Neural cell (in vitro differentiated cells): Measurements from ENCODE around the gene MAP3K20. TPM values are rescaled to one million over a fixed set of nuclear protein-coding genes. Genes with fewer than 3 reads are reported as not detected.

Experiments used
- H2AFZ ChIP-seq: fragments of 200-600, 300-800 bp; sonication (generic), shearing (Covaris generic); 2 replicates; pipeline ENCODE4 v1.6.0; 2014; ENCODE audit warnings: low read depth, mild to moderate bottlenecking, antibody characterized with exemption, low read length, moderate library complexity
- H3F3A ChIP-seq: fragments of 200-600 bp; shearing (Covaris generic); 2 replicates; pipeline ENCODE4 v1.6.1; 2016; ENCODE audit warnings: mild to moderate bottlenecking, moderate library complexity, mixed read lengths, antibody characterized with exemption, low read length; ENCODE audit not compliant: insufficient read depth, poor library complexity, severe bottlenecking
- H3K27ac ChIP-seq: fragments of 200-600, 300-800 bp; sonication (generic), shearing (Covaris generic); 2 replicates; pipeline ENCODE4 v1.5.1; 2014; ENCODE audit warnings: mild to moderate bottlenecking, low read length, moderate library complexity
- H3K27me3 ChIP-seq: fragments of 300-800, 200-600 bp; sonication (generic), shearing (Covaris generic); 2 replicates; pipeline ENCODE4 v1.6.0; 2014; ENCODE audit warnings: mild to moderate bottlenecking, low read depth, low read length, moderate library complexity; ENCODE audit not compliant: insufficient read depth
- H3K36me3 ChIP-seq: fragments of 300-800, 200-600 bp; sonication (generic), shearing (Covaris generic); 2 replicates; pipeline ENCODE4 v1.5.1; 2014; ENCODE audit warnings: mild to moderate bottlenecking, antibody characterized with exemption, low read length, moderate library complexity; ENCODE audit not compliant: insufficient read depth
- H3K4me2 ChIP-seq: fragments of 300-800, 200-600 bp; sonication (generic), shearing (Covaris generic); 2 replicates; pipeline ENCODE4 v1.6.0; 2014; ENCODE audit warnings: mild to moderate bottlenecking, low read length
- H3K4me3 ChIP-seq: fragments of 300-800, 200-600 bp; sonication (generic), shearing (Covaris generic); 2 replicates; pipeline ENCODE4 v1.5.1; 2014; ENCODE audit warnings: mild to moderate bottlenecking, low read length, moderate library complexity
- H3K79me2 ChIP-seq: fragments of 200-600 bp; shearing (Covaris generic); replicated peaks from 2 replicates; pipeline ENCODE4 v1.6.0; 2014; ENCODE audit warnings: mild to moderate bottlenecking, low read length, moderate library complexity; ENCODE audit not compliant: insufficient read depth
- H3K9ac ChIP-seq: fragments of 300-800, 200-600 bp; sonication (generic), shearing (Covaris generic); 2 replicates; pipeline ENCODE4 v1.6.1; 2016; ENCODE audit warnings: mild to moderate bottlenecking, low read length, mixed read lengths
- H3K9me2 ChIP-seq: fragments of 200-600 bp; shearing (Covaris generic); 2 replicates; pipeline ENCODE4 v1.6.1; 2016; ENCODE audit warnings: mild to moderate bottlenecking, low read length, mixed read lengths; ENCODE audit not compliant: insufficient read depth
- H3K9me3 ChIP-seq: fragments of 200-600, 300-800 bp; sonication (generic), shearing (Covaris generic); 2 replicates; pipeline ENCODE4 v1.6.1; 2016; ENCODE audit warnings: mild to moderate bottlenecking, mixed run types, low read length, moderate library complexity, mixed read lengths
- H4K20me1 ChIP-seq: fragments of 200-600 bp; shearing (Covaris generic); 2 replicates; pipeline ENCODE4 v1.6.1; 2016; ENCODE audit warnings: mild to moderate bottlenecking, mixed run types; ENCODE audit not compliant: insufficient read depth
- CTCF ChIP-seq: fragments of 450-650 bp; IDR thresholded peaks from 2 replicates; pipeline ENCODE4 v1.5.1; 2014; ENCODE audit warnings: antibody characterized with exemption, mild to moderate bottlenecking, moderate library complexity; ENCODE audit not compliant: poor library complexity, severe bottlenecking
- EP300 ChIP-seq: fragments of 450-650 bp; conservative IDR thresholded peaks from 2 replicates; pipeline ENCODE4 v1.6.1; 2014; ENCODE audit warnings: antibody characterized with exemption, mild to moderate bottlenecking, moderate library complexity; ENCODE audit not compliant: poor library complexity, severe bottlenecking
- EZH2 ChIP-seq: fragments of 200-600, 300-800 bp; shearing (Covaris generic), sonication (generic); IDR thresholded peaks from 2 replicates; pipeline ENCODE4 v1.6.1; 2014; ENCODE audit warnings: antibody characterized with exemption, low read length, borderline replicate concordance, mild to moderate bottlenecking; ENCODE audit not compliant: insufficient read depth, poor library complexity, severe bottlenecking
- MXI1 ChIP-seq: fragments of 450-650 bp; conservative IDR thresholded peaks from 2 replicates; pipeline ENCODE4 v1.6.1; 2014; ENCODE audit warnings: antibody characterized with exemption, mild to moderate bottlenecking; ENCODE audit not compliant: poor library complexity, severe bottlenecking
- POLR2AphosphoS5 ChIP-seq: IDR thresholded peaks from 2 replicates; pipeline ENCODE4 v1.6.1; 2012
- RAD21 ChIP-seq: fragments of 450-650 bp; conservative IDR thresholded peaks from 2 replicates; pipeline ENCODE4 v1.6.1; 2014; ENCODE audit warnings: antibody characterized with exemption, mild to moderate bottlenecking, moderate library complexity
- REST ChIP-seq: IDR thresholded peaks from 2 replicates; pipeline ENCODE4 v1.6.1; 2012; ENCODE audit warnings: borderline replicate concordance
- SMC3 ChIP-seq: fragments of 450-650 bp; conservative IDR thresholded peaks from 2 replicates; pipeline ENCODE4 v1.6.1; 2014; ENCODE audit warnings: antibody characterized with exemption, mild to moderate bottlenecking, moderate library complexity; ENCODE audit not compliant: poor library complexity
- TAF1 ChIP-seq: IDR thresholded peaks from 2 replicates; pipeline ENCODE4 v1.6.1; 2012; ENCODE audit warnings: low read depth
- polyA plus RNA-seq: library from polyadenylated mRNA; depleted of rRNA; stranded (reverse); fragments of >200 nt; gene quantifications from 2 replicates; pipeline ENCODE4 v1.2.3, GENCODE V29; 2014

The MAP3K20 gene
- polyA plus RNA-seq, 1 donor from 2014 or later: 0.48 TPM

GRCh38 chr2:173221132-173221695, 145.6 kb downstream of the MAP3K20 start:
- H3K9ac ChIP-seq: no peak overlapping the region
- no peaks in the 10 kb centered on the region for H3K9me2 ChIP-seq
- H4K20me1 ChIP-seq: no peaks in the 10 kb centered on the region
- no peak for TF ChIP-seq SMC3
- no peak for TF ChIP-seq POLR2AphosphoS5
- no peak for TF ChIP-seq EP300
- TF ChIP-seq EZH2: no peak
- TF ChIP-seq MXI1: no peak
- no peak for TF ChIP-seq CTCF
- TF ChIP-seq RAD21: no peak
- TF ChIP-seq TAF1: no peak
- TF ChIP-seq REST: no peak
- H3K36me3 ChIP-seq: no peaks in the 10 kb centered on the region
- H2AFZ ChIP-seq: no peak overlapping the region
- H3K27me3 ChIP-seq: no peaks in the 10 kb centered on the region
- H3K4me2 ChIP-seq: no peak overlapping the region
- H3F3A ChIP-seq: no peaks in the 10 kb centered on the region
- H3K79me2 ChIP-seq: no peaks in the 10 kb centered on the region
- no peaks in the 10 kb centered on the region for H3K9me3 ChIP-seq
- H3K27ac ChIP-seq: no peak overlapping the region
- no peak overlapping the region for H3K4me3 ChIP-seq

GRCh38 chr2:173221937-173222594, 146.4 kb downstream of the MAP3K20 start:
- H3K4me3 ChIP-seq: no peak overlapping the region
- no peaks in the 10 kb centered on the region for H3K9me2 ChIP-seq
- H3K36me3 ChIP-seq: no peaks in the 10 kb centered on the region
- no peaks in the 10 kb centered on the region for H4K20me1 ChIP-seq
- no peaks in the 10 kb centered on the region for H3K79me2 ChIP-seq
- H3K4me2 ChIP-seq: no peak overlapping the region
- H2AFZ ChIP-seq: no peak overlapping the region
- no peak overlapping the region for H3K27ac ChIP-seq
- no peaks in the 10 kb centered on the region for H3K9me3 ChIP-seq
- H3K9ac ChIP-seq: no peak overlapping the region
- no peaks in the 10 kb centered on the region for H3F3A ChIP-seq
- TF ChIP-seq SMC3 (no peak), CTCF (no peak), RAD21 (no peak), MXI1 (no peak), TAF1 (no peak), EZH2 (no peak), POLR2AphosphoS5 (no peak), REST (no peak), EP300 (no peak)
- H3K27me3 ChIP-seq: no peaks in the 10 kb centered on the region
